Mammary epithelial cell (primary cell): ENCODE measurements around the gene ST3GAL6.

Experiments
- EZH2 ChIP-seq: IDR thresholded peaks from 2 replicates; pipeline ENCODE4 v1.6.1; 2012; ENCODE audit warnings: low read length, inconsistent platforms, borderline replicate concordance
- TF ChIP-seq, protein P1 (sequence below), 2 donors: IDR thresholded peaks in 1 of 2; conservative IDR thresholded peaks in 1 of 2; 2 replicates each; pipeline ENCODE4 v1.5.1; 2011 to 2012; ENCODE audit warnings: inconsistent platforms in 2 of 2, low read length in 2 of 2, mild to moderate bottlenecking in 2 of 2, control low read depth in 1 of 2, low read depth in 1 of 2; ENCODE audit not compliant: insufficient read depth in 1 of 2; ENCODE audit errors: extremely low read depth in 1 of 2

GRCh38 chr3:98821063-98821462, 57.9 kb downstream of the ST3GAL6 start:
- TF ChIP-seq, protein P1, sequence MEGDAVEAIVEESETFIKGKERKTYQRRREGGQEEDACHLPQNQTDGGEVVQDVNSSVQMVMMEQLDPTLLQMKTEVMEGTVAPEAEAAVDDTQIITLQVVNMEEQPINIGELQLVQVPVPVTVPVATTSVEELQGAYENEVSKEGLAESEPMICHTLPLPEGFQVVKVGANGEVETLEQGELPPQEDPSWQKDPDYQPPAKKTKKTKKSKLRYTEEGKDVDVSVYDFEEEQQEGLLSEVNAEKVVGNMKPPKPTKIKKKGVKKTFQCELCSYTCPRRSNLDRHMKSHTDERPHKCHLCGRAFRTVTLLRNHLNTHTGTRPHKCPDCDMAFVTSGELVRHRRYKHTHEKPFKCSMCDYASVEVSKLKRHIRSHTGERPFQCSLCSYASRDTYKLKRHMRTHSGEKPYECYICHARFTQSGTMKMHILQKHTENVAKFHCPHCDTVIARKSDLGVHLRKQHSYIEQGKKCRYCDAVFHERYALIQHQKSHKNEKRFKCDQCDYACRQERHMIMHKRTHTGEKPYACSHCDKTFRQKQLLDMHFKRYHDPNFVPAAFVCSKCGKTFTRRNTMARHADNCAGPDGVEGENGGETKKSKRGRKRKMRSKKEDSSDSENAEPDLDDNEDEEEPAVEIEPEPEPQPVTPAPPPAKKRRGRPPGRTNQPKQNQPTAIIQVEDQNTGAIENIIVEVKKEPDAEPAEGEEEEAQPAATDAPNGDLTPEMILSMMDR (conservative IDR thresholded peaks at IDR 0.05 in 1 of 2, IDR thresholded peaks at IDR 0.05 in 1 of 2; ENCODE audit: extremely low read depth in 1 of 2, insufficient read depth in 1 of 2, low read depth in 1 of 2, low read length in 2 of 2), result no peak
- TF ChIP-seq EZH2, result no peak
